ENCODE measurements around the gene CCDC170. TPM values are rescaled to one million over a fixed set of nuclear protein-coding genes. Genes with fewer than 3 reads are reported as not detected.
A peak's percentile ranks its signal among the peaks of the same experiment; 100 is the strongest.

The CCDC170 gene
- total and polyA plus RNA-seq, 5 donors, result 0.66 to 1.4 (median 1.4) TPM

DNA sequence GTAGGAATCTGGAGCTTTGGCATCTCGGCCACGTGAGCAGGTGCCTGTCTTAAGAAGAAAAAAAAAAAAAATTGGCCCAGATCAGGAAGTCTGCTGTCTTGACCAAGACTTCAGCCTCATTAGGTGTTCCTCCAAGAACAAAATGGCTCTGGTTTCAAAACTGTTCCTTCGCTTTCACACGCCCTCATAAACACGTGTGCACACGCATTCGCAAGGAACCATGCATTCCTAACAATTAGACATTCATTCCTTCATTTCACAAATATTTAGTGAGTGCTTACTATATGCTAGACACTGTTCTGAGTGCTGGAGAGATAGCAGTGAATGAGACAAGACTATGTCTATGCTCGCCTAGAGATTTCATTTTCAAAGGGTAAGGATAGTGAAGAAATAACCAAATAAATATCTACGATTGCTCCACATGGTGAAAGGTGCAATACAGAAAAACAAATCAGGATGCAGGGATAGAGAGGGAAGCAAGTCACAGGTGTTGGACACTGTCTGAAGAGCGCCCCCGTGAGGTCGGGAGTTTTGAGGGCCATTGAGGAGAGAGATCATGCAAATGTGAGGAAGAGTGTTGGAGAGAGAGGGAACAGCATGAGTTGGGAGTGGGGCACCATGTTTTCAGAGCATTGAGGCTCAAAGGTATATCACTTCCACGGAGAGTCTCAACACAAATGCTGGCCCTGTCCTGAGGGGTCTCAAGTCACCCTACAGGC is 53.3 kb downstream of the CCDC170 start:
- no peaks in the 10 kb centered on the region for H3K9me3 ChIP-seq (ENCODE audit: control insufficient read depth, low read length)
- H3K27me3 ChIP-seq (ENCODE audit: control insufficient read depth, insufficient read depth), result no peaks in the 10 kb centered on the region
- WGBS, result 85% methylated on average over 13 of the region's 13 CpGs
- intact Hi-C loops (cut with DNase I), result no loop called here
- no peak overlapping the region for H3K4me3 ChIP-seq (ENCODE audit: low read length)
- ATAC-seq (no peak), DNase-seq (no peak)
- H3K4me1 ChIP-seq (ENCODE audit: control insufficient read depth, insufficient read depth, low read length), result no peaks in the 10 kb centered on the region
- H3K27ac ChIP-seq (ENCODE audit: low read length), result no peak overlapping the region

- DNase-seq, result no peak
- ATAC-seq, result no peak
- Histone ChIP-seq H3K4me1 (ENCODE audit: control insufficient read depth, insufficient read depth, low read length) (no peaks in the 10 kb centered on the region), H3K27ac (ENCODE audit: low read length) (no peak overlapping the region), H3K9me3 (ENCODE audit: control insufficient read depth, low read length) (no peaks in the 10 kb centered on the region), H3K27me3 (ENCODE audit: control insufficient read depth, insufficient read depth) (no peaks in the 10 kb centered on the region), H3K4me3 (ENCODE audit: low read length) (no peak overlapping the region)
- intact Hi-C loops (cut with DNase I), result no loop called here
- 76% methylated on average over 5 of the region's 5 CpGs for WGBS
Measured at GRCh38 chr6:151548201-151548600, 54.4 kb downstream of the CCDC170 start.

- WGBS, result 69% methylated on average over 1 of the region's 1 CpG
- no peak overlapping the region for H3K27ac ChIP-seq (ENCODE audit: low read length)
Measured at GRCh38 chr6:151549790-151550189, 56.0 kb downstream of the CCDC170 start.

DNA sequence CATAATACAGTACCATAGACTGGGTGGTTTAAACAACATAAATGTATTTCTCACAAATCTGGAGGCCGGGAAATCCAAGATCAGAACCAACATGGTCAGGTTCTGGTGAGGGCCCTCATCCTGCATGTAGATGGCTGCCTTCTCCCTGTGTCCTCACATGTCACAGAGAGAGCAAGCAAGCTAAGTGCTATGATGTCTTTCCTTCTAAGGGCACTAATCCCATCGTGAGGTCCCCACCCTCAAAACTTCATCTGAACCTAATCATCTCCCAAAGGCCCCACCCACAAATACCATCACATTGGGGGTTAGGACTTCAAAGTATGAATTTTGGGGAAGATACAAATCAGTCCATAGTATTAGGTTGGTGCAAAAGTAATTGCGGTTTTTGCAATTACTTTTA is 56.8 kb downstream of the CCDC170 start:
- DNase-seq (no peak), ATAC-seq (no peak)
- WGBS, result 94% methylated on average over 3 of the region's 3 CpGs
- no peaks in the 10 kb centered on the region for H3K27me3 ChIP-seq (ENCODE audit: control insufficient read depth, insufficient read depth)
- intact Hi-C loops (cut with DNase I), result no loop called here
- H3K4me3 ChIP-seq (ENCODE audit: low read length), result no peak overlapping the region
- H3K27ac ChIP-seq (ENCODE audit: low read length), result no peak overlapping the region
- H3K9me3 ChIP-seq (ENCODE audit: control insufficient read depth, low read length), result no peaks in the 10 kb centered on the region
- H3K4me1 ChIP-seq (ENCODE audit: control insufficient read depth, insufficient read depth, low read length), result no peaks in the 10 kb centered on the region

More at GRCh38 chr6:151549790-151550189, 56.0 kb downstream of the CCDC170 start:
- no peaks in the 10 kb centered on the region for H3K27me3 ChIP-seq (ENCODE audit: control insufficient read depth, insufficient read depth)
- intact Hi-C loops (cut with DNase I), result no loop called here
- DNase-seq, result no peak
- ATAC-seq, result no peak
- H3K4me1 ChIP-seq (ENCODE audit: control insufficient read depth, insufficient read depth, low read length), result no peaks in the 10 kb centered on the region
- no peak overlapping the region for H3K4me3 ChIP-seq (ENCODE audit: low read length)
- H3K9me3 ChIP-seq (ENCODE audit: control insufficient read depth, low read length), result no peaks in the 10 kb centered on the region

GRCh38 chr6:151551223-151551857 is 57.5 kb downstream of the CCDC170 start:
- no peaks in the 10 kb centered on the region for H3K9me3 ChIP-seq (ENCODE audit: control insufficient read depth, low read length)
- ATAC-seq (no peak), DNase-seq (no peak)
- intact Hi-C loops (cut with DNase I), result no loop called here
- H3K27ac ChIP-seq (ENCODE audit: low read length), result no peak overlapping the region
- H3K4me3 ChIP-seq (ENCODE audit: low read length), result no peak overlapping the region
- no peaks in the 10 kb centered on the region for H3K27me3 ChIP-seq (ENCODE audit: control insufficient read depth, insufficient read depth)
- no peaks in the 10 kb centered on the region for H3K4me1 ChIP-seq (ENCODE audit: control insufficient read depth, insufficient read depth, low read length)
- 49% methylated on average over 6 of the region's 6 CpGs for WGBS

GRCh38 chr6:151553416-151554165 is 59.8 kb downstream of the CCDC170 start:
- WGBS, result 61% methylated on average over 3 of the region's 3 CpGs
- Histone ChIP-seq H3K4me3 (ENCODE audit: low read length) (no peak overlapping the region), H3K4me1 (ENCODE audit: control insufficient read depth, insufficient read depth, low read length) (no peaks in the 10 kb centered on the region), H3K9me3 (ENCODE audit: control insufficient read depth, low read length) (no peaks in the 10 kb centered on the region), H3K27me3 (ENCODE audit: control insufficient read depth, insufficient read depth) (no peaks in the 10 kb centered on the region), H3K27ac (ENCODE audit: low read length) (no peak overlapping the region)
- DNase-seq (no peak), ATAC-seq (peak in 1 of 2 donors; percentile 68)
- intact Hi-C loops (cut with DNase I), result no loop called here

DNA sequence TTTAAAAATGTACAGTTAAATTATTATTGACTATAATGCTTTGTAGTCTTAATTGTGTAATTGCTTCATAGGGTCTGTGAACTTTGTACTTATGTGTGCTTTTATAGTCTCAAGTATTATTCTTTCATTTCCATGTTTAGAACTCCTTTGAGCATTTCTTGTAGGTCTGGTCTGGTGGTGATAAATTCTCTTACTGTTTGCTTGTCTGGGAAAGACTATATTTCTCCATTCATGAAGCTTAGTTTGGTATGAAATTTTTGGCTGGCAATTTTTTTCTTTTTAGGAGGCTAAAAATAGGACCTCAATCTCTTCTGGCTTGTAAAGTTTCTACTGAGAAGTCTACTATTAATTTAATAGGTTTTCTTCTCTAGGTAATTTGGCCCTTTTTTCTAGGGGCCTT is 67.4 kb downstream of the CCDC170 start:
- no peaks in the 10 kb centered on the region for H3K27me3 ChIP-seq (ENCODE audit: control insufficient read depth, insufficient read depth)
- DNase-seq (no peak), ATAC-seq (no peak)
- H3K4me1 ChIP-seq (ENCODE audit: control insufficient read depth, insufficient read depth, low read length), result no peaks in the 10 kb centered on the region
- H3K4me3 ChIP-seq (ENCODE audit: low read length), result no peak overlapping the region
- H3K9me3 ChIP-seq (ENCODE audit: control insufficient read depth, low read length), result peaks cover 2% of the 10 kb centered on the region
- intact Hi-C loops (cut with DNase I), result no loop called here
- no peak overlapping the region for H3K27ac ChIP-seq (ENCODE audit: low read length)

GRCh38 chr6:151564654-151565053 is 70.8 kb downstream of the CCDC170 start:
- Histone ChIP-seq H3K4me1 (ENCODE audit: control insufficient read depth, insufficient read depth, low read length) (no peaks in the 10 kb centered on the region), H3K4me3 (ENCODE audit: low read length) (no peak overlapping the region), H3K9me3 (ENCODE audit: control insufficient read depth, low read length) (peaks cover 2% of the 10 kb centered on the region), H3K27me3 (ENCODE audit: control insufficient read depth, insufficient read depth) (no peaks in the 10 kb centered on the region), H3K27ac (ENCODE audit: low read length) (no peak overlapping the region)
- WGBS, result 59% methylated on average over 4 of the region's 4 CpGs
- intact Hi-C loops (cut with DNase I), result no loop called here
- DNase-seq (no peak), ATAC-seq (no peak)

GRCh38 chr6:151565940-151566339 is 72.1 kb downstream of the CCDC170 start:
- intact Hi-C loops (cut with DNase I), result no loop called here
- peaks cover 2% of the 10 kb centered on the region for H3K9me3 ChIP-seq (ENCODE audit: control insufficient read depth, low read length)
- no peaks in the 10 kb centered on the region for H3K4me1 ChIP-seq (ENCODE audit: control insufficient read depth, insufficient read depth, low read length)
- ATAC-seq, result peak in 1 of 2 donors; percentile 41
- no peak for DNase-seq
- H3K27ac ChIP-seq (ENCODE audit: low read length), result no peak overlapping the region
- 60% methylated on average over 1 of the region's 1 CpG for WGBS
- no peaks in the 10 kb centered on the region for H3K27me3 ChIP-seq (ENCODE audit: control insufficient read depth, insufficient read depth)
- no peak overlapping the region for H3K4me3 ChIP-seq (ENCODE audit: low read length)

DNA sequence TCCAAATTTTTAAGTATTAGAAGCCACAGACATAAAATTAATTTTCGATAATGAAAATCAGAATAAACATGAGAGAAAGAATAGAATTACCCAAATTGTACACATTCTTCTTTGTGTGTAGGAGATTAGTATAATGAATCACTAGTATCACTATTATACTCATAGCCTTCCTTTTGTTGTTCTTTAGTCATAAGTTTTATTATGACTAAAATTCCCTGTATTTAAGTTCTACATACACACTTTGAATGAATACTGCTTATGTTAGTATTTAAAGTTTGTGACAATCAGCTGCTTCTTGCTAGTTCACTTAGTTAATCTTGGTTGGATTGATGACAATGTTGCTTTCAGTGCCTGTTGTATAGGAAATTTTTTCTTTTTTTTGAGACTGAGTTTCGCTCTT is 72.7 kb downstream of the CCDC170 start:
- H3K27ac ChIP-seq (ENCODE audit: low read length), result no peak overlapping the region
- ATAC-seq (no peak), DNase-seq (no peak)
- intact Hi-C loops (cut with DNase I), result no loop called here
- H3K4me3 ChIP-seq (ENCODE audit: low read length), result no peak overlapping the region
- peaks cover 2% of the 10 kb centered on the region for H3K9me3 ChIP-seq (ENCODE audit: control insufficient read depth, low read length)
- H3K27me3 ChIP-seq (ENCODE audit: control insufficient read depth, insufficient read depth), result no peaks in the 10 kb centered on the region
- H3K4me1 ChIP-seq (ENCODE audit: control insufficient read depth, insufficient read depth, low read length), result no peaks in the 10 kb centered on the region
- 49% methylated on average over 2 of the region's 2 CpGs for WGBS

DNA sequence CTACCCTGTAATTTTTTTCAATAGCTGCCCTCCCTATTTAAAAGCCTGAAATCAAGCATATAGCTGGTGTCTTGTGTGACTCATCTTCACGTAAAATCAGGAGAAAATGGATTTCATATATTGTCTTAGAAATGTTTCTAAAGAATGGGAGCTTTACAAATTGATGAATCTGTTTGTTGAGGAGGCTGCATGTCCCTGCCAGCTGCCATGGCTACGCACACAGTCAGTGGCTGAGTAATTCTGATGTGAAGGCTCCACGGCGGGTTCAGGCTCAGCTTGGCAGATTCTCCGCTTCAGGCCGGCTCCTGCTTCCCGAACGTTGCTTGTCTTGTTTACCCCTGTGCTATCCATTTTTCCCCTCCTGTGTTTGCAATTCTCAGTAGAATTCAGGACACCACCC is 82.8 kb downstream of the CCDC170 start:
- whole genome bisulfite sequencing, result 82% methylated on average over 8 of the region's 8 CpGs

More for the DNA sequence above, 82.8 kb downstream of the CCDC170 start:
- H3K4me3 ChIP-seq (ENCODE audit: low read length), result no peak overlapping the region
- H3K4me1 ChIP-seq (ENCODE audit: control insufficient read depth, insufficient read depth, low read length), result no peaks in the 10 kb centered on the region
- H3K9me3 ChIP-seq (ENCODE audit: control insufficient read depth, low read length), result no peaks in the 10 kb centered on the region
- no peak overlapping the region for H3K27ac ChIP-seq (ENCODE audit: low read length)
- DNase-seq (peak in 1 of 3 donors; percentile 39), ATAC-seq (no peak)
- intact Hi-C loops (cut with DNase I), result no loop called here
- H3K27me3 ChIP-seq (ENCODE audit: control insufficient read depth, insufficient read depth), result no peaks in the 10 kb centered on the region

Data from right cardiac atrium (tissue), 5 donors.